NCI-H146 treated with DMSO at 0.1 percent for 48 hours (cell line): Measurements from ENCODE around the gene XPO5.
A peak's percentile ranks its signal among the peaks of the same experiment; 100 is the strongest.

Source experiments
- DNase-seq: peaks from one replicate; lab custom pipeline; 2025; ENCODE audit not compliant: unreplicated experiment; lab: John Stamatoyannopoulos, UW

XPO5 gene

DNA sequence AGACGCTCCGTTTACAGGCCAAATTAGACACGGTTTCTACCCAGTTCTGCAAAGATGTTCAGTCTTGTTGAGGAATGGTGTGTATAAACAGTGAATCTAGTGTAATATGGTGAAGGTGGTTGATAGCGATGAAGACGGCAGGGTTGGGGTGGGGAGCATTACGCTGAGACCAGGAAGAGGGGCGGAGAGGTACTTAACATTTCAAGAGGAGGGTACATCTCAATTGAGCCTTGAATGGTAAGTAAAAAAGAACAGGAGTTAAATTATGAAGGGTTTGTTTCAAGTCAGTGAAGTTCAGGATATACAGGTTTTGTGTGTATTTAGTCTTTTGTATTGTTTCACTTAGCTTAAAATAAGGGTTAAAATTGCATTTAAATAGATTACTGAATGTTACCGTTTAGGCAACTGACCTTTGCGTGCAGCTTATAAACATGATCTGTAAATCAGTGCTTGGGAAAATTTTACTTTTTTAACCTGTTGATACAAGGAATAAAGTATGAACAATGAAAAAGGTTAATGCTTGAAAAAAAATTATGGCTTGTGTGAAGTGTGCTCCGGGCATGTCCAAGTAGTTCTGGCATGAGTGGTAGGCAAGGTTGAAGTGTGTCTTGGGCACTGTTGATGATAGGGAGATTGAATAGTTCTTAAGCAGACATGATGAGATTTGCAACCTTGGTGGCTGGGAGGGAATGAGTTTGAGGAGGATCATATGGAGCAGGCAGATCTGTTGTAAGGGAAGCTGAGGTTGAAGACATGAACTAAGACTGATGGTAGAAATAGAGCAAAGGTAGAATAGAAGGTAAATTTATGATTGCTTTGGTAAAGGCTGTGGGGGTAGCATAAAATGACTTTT is 58.1 kb downstream of the XPO5 start:
- peak; percentile 19 for DNase-seq

DNA sequence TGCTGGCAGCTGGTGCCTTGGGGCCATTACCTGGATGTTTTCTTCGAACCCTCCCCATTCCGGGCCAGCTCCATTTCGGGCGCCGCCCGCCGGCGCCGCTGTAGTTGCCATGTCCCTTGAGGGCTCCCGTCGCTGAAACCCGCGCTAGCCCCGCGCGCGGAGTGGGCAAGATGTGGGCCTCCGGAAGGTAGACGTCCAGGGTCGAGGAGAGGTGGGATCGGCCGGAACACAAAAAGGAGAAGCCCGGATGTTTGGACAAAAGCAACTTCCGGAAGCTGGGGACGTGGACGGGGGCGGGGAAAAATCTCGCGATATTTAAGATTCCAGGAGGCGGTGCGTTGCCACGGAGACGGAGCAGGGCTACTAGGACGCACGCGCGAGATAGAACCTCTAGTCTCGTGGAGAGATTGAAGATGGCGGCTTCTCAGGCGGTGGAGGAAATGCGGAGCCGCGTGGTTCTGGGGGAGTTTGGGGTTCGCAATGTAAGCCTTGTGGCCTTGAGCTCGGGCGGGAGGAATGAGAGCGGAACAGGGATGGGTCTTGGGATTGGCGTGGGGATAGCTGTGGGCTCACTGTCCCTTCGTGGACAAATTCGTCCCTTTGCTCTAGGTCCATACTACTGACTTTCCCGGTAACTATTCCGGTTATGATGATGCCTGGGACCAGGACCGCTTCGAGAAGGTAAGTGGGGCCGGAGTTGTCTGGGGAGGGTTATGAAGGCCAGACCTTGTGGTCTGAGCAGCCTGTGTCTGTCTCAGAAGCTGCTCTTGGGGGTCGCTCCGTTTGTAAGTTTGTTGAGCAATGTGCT is 58.9 kb downstream of the XPO5 start, which contains the start of the genes POLR1C and YIPF3:
Gene POLR1C (plus strand): TSS at position 393 of the 808 bp plus-strand sequence. CDS start 21 bp downstream, at position 414.
Gene YIPF3 (minus strand): TSS at position 230 of the 808 bp plus-strand sequence. CDS start 119 bp downstream, at position 111.
- peak; percentile 99 for DNase-seq

DNA sequence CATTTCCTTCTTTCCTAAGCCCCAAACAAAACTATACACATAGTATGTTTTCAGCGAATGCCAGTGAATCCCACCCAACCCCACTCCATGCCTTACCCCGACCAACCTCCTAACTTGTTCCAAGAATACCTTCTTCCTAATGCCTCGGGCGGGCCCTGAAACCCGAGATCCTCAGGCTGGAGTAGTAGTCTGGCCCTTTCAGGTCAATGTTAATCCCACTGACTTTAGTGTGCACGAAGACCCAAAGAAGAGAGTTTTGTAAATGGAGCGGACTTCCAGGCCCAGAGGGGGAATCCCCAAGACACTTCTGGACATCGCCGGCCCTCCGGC is 59.5 kb downstream of the XPO5 start:
- DNase-seq: no peak

DNA sequence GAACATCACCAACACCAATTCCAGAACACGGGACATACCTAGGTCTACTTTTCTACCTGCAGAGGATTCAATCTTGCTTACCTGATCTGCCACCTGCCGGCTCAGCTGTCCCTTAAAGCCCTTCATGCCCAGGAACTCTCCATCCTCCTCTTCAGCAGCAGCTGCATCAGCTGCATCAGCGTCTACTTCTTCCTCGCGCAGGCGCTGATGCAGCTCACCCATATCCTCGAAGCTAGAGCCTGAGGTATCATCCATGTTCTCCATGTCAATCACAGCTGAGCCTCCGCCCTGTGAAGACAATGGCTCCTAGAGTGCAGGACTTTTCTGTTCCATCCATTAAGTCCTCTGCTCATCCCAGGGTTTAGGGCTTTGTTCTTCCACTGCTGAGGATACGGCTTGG is 60.0 kb downstream of the XPO5 start:
- DNase-seq: no peak

DNA sequence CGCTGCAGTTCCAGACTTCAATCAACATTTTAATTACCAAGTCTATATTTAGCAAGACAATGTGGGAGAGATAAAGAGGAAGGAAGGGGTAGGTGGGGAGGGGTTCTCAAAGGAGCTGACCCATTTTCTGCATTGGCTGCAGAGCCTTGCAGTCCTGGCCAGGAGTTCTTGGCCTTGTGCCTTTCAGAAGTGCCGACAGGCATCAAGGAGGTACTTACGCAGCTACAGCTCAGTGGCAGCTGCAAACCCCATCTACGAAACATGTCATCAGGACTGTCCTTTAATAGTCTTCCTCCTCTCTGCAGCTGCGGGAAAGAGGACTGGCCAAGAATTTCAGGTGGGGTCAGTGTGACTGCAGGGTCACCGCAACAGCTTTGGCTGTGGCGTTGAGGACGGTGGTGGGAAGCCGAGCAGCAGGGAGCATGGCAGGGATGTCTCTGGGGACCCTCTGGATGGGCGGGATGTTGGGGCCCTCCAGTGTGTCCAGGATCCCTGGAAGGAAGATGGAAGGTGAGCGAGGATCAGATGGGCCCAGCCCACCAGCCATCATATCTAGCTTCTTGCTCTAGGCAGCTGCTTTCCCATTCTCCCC is 63.9 kb downstream of the XPO5 start:
- DNase-seq: no peak

DNA sequence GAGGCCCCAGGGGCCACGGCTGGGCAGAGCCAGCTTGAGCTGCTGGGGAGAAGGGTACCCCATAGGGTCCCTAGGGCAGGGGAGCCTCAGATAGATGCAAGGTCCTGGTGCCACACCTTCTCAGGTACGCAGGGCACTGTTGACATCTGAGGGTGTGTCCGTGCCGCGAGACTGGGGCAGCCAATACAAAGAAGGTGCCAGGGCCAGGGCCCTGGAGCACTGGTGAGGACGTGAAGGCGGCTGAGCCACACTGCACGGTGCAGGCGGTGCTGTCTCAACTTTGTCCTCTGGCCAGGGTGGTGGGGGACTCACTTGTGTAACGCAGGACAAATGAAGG is 65.0 kb downstream of the XPO5 start:
- DNase-seq: no peak

DNA sequence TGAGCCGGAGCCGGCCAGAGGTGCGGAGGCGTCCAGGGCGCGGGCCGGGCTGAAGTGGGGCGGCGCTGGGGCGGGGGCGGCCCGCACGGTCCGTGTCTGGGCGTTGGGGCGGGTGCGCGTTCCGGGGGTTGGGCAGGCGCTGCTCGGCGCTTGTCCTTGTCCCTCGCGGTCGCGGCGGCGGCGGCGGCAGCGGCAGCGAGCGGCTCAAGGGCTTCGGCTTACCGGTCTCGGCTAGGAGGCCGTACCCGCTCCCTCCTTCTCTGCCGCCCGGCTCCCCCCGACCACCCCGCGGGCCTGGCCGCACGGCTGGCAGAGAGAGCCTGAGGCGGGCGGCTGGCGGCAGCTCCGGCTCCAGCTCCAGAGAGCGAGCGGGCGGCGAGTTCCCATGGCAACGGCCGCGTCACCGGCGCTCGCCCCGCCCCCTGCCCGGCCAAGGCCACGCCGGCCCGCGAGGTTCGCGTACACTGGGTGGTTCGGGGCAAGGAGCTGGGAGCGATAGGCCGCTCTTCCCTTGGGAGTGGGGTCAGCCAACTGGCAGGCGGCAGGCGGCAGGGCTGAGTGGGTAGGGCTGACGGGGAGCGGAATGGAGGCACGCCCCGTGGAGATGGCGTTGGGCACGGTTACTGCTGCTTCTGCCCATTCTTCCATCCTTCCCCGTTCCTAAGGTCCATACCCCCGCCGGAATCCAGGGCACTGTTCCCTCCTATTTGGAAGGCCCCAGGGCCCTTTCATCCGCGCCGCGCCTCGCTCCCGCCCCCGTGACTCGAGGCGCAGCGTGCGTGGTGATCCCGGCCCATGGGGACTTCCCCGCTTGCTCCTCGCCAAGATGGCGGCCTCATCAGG is 65.6 kb downstream of the XPO5 start, which contains the start of gene LRRC73:
Gene LRRC73 (minus strand): TSS at position 363 of the 843 bp plus-strand sequence. CDS start 561 bp downstream, outside the sequence.
- peak; percentile 67 for DNase-seq

DNA sequence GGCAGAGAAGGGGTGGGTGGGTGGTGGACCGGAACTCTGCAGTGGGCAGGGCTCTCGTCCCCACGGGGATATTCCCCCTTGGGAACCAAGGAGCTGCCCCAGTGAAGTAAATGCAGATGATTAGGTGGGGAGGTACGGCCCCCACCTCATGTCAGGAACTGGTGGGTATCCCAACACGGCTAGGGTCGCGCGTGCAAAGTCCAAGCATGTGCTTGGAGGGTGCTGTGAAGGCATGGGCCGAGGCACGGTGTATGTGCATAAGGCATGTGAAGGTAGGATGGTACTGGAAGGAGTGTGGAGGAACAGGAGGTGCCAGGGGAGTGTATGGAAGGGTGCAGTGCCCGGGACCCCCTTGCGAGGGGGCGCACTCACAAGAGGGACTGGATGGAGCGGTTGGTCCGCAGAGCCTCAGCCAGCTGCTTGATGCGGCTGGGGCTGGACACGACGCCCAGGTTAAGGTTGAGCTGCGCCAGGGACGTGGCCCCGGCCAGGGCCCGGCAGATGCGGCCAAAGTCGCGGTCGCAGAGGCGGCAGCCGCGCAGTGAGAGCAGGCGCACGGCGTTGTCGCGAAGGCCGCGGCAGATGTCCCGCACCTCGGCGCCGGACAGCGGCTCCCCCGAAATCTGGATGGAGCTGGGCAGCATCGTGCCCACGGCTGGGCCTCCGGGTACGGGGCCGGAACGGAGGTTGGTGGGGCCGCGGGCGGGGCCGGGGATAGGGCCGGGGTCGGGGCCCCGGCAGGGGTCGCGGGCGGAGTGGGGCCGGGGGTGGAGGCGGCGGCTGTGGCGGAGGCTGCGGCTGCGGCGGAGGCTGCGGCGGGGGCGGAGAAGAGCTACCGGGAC is 66.5 kb downstream of the XPO5 start:
- DNase-seq: no peak

DNA sequence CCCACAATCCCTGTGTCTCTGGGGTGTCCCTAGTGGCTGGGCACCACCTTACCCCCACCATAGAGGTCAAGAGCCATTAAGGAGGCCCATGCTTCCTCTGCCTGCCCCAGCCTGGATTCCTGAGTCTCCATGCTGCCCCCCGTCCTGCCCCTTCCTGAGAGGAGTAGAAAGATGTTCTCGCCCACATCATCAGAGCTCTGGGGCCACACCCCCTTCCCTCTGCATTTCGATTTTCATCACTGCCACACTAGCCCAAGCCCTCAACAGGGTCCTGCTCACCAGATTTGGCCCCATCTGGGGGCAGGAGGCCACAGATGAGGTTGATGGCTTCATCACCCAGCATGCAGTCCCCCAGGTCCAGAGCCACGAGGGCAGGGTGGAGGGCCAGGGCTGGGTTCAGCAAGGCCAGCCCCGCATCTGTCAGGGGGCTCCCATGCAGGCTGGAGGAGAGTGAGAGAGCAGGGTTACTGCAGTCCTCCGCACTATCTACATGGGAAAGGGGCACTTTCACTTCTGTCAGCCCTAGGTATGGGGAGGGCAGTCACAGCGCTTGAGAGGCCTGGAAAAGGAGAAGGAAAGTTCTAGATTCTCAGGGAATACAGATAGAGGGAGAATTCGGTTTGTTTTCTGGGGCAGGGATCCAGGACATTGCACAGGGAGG is 67.2 kb downstream of the XPO5 start:
- DNase-seq: no peak

DNA sequence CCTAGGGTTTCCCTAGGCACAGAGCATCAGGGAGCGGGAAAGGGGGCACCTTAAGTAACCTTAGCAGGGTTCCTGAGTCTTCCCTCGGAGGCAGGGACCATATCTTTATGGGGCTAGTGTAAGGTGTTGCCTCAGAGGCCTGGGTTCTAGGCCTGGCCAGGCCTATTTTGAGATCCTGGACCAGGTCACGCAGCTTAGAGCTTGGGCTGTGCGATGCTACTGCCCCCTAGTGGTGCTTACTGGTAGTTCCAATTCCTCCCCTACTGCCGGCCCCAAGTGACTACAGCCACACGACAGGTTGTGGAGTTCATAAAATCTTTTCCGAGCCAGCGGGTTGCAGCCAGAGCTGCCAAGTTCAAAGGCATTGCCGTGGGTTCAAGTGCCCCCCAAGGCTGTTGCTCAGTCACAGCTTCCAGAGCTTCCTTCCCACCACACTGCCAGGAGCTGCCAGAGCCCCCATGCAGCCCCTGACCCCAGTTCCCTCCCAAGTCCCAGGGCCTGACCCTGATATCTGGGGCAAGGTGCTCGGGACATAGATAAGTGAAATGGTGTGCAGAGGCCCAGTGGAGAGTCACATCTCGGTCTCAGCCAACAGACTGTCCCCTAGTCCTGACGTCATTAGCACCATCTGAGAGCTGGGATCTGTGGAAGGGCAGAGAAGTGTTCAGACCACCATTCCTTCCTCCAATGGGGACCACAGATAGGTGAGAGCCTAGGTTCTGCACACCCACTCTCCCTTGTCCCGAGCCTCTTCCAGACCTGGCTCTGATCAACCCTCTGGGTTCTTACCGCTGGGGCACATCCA is 69.0 kb downstream of the XPO5 start:
- peak; percentile 69 for DNase-seq

DNA sequence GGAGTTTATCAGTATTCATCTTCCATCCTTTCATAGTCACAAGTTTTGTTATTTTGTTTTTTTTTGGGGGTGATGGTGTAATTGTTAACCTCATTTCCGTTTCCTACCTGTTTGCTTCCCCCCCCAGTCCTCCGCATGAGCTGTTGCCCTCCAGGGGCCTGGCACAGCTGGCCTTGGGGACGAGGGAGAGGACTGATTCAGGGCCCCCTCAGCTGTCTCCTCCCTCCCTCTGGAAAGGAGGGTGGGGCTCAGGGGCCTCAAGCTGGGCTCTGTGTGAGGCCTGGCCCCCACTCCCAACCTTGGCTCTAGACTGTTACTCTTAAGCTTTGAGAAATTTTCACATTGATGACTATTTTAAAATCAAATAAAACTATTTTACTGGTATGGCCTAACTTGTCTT is 69.7 kb downstream of the XPO5 start:
- no peak for DNase-seq

DNA sequence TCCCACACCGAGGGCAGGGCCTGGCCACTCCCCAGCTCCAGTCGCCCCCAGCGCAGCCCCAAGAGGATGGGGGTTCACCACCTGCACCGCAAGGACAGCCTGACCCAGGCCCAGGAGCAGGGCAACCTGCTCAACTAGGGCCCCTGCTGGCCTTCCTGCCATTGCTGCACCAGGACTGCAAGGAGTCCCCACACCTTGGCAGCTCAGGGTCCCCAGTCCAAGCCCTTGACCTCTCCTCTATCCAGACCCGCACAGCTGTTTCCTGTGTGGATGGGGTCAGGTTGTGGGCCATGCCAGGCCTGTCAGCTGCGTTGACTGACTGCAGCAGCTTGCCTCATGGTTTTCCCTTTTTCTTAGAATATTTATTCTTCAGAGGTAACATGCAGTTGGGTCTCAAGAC is 70.1 kb downstream of the XPO5 start:
- DNase-seq: no peak

DNA sequence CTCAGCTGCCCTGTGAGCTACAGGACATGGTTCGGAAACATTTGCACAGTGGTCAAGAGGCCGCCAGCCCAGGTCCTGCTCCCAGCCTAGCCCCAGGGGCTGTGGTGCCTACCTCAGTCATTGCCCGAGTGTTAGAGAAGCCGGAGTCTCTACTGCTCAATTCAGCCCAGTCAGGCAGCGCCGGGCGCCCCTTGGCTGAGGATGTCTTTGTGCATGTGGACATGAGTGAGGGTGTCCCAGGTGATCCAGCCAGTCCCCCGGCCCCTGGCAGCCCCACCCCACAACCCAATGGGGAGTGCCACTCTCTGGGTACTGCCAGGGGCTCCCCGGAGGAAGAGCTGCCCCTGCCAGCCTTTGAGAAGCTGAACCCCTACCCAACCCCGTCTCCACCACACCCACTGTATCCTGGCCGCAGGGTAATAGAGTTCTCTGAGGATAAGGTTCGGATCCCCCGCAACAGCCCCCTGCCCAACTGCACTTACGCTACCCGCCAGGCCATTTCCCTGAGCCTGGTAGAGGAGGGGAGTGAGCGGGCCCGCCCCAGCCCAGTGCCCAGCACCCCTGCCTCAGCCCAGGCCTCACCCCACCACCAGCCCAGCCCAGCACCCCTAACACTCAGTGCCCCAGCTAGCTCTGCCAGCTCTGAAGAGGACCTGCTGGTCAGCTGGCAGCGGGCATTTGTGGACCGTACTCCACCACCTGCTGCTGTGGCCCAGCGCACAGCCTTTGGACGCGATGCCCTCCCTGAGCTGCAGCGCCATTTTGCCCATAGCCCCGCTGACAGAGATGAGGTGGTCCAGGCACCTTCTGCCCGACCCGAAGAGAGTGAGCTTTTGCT is 70.9 kb downstream of the XPO5 start:
- DNase-seq: no peak

DNA sequence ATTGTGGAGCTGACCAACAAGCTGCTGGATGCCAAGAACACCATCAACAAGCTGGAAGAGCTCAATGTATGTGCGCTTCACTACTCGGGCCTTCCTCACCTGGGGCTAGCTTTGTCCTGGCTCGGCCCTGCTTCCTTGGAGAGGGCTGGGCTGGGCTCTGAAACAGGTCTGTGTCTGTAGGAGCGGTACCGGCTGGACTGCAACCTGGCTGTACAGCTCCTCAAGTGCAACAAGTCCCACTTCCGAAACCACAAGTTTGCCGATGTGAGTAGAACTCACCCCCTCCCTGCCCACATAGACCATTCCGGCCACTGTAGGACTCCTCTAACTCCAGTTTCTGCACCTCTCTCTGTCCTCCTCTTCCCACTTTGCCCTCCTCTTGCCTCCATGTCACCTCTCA is 72.4 kb downstream of the XPO5 start:
- DNase-seq: no peak

DNA sequence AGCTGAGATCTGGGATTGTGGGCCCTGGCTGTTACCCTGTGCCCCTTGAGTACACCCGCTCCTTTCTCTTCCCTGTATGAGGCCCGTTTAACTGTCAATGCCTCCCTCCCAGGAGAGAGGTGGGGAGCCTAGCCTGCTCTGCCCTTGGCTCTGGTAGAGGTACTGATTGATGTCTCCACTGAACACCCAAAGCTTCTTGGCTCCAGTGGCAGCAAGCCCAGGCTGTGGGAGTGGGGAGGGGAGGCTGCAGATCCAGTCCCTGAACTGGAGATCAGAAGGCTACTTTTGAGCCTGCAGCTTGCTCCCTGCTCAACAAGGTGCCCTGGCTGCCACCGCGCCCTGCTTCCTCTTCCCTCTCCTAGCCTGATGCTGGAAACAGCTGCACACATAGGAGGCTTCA is 73.2 kb downstream of the XPO5 start:
- no peak for DNase-seq

DNA sequence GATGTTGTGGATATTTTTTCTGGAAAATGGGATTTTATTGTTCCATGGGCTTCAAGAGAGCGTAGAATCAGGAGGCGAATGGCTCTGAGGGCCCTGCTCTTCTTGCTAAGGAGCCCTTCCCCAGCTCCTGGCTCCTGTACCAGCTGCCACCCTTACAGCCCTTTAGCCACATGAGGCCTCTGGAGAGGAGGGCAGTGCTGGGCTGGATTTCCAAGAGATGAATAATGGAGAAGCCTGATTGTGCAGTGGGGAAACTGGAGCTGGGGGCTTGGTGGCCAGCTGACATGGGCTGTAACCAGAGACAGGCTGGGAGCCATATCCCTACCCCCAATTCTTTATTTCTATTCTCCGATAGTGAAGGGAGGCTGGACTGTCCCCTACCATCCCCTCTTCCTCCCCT is 74.9 kb downstream of the XPO5 start:
- no peak for DNase-seq

DNA sequence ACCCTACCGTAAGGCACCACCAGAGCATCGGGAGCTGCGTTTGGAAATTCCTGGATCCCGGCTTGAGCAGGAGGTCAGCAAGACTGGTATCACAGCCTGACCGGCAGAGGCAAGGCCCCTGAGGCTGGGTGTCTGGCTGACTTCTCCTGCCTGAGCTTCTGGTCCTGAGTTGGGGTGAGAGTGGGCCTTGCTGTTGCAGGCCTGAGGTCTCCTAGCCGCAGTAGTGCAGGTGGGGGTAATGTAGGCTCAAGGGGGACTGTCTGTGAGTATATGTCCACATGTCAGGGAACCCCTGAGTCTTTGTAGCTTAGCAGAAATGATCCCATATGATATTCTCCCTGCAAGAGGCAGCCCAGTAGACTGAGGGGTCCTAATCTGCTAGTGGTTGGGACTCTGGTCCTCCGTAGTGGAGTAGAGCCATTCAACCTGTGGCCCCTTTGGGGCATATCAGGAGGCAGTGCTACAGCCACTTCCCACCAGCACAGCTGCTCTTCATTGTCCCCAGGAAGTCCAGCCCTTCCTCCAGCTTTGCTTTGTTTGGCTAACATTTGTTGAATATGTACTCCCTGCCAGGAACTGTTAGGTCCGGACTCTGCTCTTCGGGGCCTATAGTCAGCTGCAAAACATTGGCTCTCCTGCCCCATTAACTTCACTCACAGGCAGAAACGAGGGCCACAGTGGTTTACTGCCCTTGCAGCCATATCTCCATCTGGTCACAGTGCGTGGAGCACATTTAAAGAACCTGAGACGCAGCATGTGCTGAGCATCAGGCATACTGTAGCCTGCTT is 76.6 kb downstream of the XPO5 start:
- no peak for DNase-seq
